ENCODE results near the gene MCTP1.

Gene MCTP1

DNA sequence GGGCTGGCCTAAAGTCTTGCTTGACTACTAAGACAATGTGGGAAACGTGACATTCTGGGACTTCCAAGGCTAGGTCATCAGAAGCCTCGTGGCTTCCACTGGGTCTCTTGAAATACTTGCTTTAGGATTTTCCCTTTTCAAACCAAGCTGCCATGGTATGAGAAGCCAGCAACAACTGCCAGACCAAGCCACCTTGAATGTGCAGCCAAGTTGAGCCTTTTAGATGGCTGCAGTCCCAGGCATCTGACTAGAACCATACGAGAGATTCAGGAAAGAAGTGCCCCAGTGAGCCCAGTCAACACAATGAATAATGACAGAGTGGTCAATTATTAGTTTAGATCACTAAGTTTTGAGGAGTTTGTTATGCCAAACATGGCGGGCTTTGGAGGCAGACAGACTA, 523.1 kb downstream of the MCTP1 start:
- DNase-seq (ENCODE audit: low read depth in 2 of 2): no peak

GRCh38 chr5:94761055-94761454, 523.8 kb downstream of the MCTP1 start:
- no peak for DNase-seq (ENCODE audit: low read depth in 2 of 2)

DNA sequence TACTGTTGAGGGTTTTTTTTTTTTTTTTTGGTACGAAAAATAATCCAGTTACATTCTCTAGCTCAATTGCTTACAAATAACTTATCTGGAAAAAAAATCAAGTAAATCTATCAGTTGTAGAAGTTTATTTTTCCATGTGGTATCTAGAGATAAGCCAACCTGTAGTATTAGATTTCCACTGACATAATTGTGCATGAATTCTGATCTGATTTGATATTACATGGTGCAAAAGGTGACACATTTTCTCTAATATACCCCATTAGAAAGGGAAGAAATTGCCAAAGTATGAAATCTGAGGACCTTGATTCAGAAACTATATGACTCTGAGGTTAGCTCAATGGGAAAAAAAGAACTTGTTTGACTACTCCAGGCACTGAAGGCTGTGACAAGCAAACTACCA, 524.9 kb downstream of the MCTP1 start:
- no peak for DNase-seq (ENCODE audit: low read depth in 2 of 2)

DNA sequence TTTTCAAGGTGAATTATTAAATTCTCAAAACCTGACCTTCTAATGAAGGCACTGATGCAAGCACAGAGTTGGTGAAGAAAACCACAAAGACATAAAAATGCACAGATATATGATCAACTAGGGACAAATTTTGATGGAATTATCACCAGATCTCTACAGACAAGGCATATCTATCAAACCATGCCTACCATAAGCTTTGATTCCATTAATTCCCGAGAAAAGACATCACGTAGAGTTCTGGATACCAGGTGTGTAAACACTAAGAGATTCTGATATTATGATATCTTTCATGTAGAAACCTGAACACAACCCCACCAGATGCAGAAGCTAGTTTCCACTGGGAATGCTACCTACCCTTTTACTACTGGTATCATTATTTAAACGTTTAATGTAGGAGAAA, 525.9 kb downstream of the MCTP1 start:
- no peak for DNase-seq (ENCODE audit: low read depth in 2 of 2)

- no peak for DNase-seq (ENCODE audit: low read depth in 2 of 2)
Measured at GRCh38 chr5:94754824-94755223, 530.1 kb downstream of the MCTP1 start.

DNA sequence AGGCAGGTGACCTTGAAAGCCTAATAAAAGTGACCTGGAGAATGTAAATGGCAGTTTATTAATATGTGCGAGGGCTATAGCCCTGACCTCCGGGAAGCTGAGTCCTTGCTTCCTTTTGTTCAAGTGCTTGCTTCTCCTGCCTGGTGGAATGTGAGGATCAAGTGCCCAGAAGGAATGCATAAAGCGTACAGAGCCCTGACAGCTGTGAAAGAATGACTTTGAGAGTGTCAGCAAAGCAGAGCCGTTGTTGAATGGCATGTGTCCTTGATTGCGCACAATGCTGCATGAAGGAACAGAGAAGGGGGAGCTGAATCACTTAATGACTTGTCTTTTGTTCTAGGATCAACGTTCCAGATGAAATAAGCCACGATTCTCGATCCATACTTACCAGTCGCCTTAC, 533.4 kb downstream of the MCTP1 start:
- DNase-seq (ENCODE audit: low read depth in 2 of 2): no peak

- DNase-seq (ENCODE audit: low read depth in 2 of 2): no peak
Measured at GRCh38 chr5:94750681-94751080, 534.2 kb downstream of the MCTP1 start.

DNA sequence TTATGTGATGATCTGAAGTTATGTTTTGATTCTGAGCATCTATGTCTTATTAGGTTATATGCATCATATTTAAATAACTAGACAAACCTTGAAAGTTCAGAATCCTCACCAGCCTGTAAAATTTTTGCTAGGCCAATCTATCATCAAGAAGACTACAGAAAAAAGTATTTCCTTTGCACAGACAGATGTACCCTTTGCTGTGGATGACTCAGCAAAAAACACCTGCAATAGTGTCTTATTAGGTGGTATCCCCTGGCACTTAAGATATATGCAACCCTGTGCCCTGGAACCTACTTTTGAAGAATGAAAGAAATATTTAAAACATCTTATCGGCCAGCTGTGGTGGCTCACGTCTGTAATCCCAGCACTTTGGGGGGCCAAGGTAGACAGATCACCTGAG, 535.9 kb downstream of the MCTP1 start:
- no peak for DNase-seq (ENCODE audit: low read depth in 2 of 2)

DNA sequence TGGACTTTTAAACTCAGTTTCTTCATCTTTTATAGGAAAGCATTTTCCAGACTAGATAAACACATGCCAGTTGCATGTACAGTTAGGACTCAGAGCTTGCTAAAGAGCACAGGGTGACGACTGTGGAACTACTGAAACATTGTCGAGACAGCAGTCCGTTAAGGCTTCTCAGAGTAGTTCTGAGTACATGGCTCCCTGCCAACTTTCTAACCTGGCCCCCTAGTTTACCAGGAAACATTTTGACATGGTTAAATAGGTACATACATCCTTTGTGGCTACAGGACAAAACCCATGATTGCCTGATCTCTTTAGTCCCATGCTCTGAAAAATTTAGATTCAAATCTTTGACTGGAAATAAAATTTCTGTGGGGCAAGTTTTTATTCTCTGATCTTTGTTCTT, 536.7 kb downstream of the MCTP1 start:
- DNase-seq (ENCODE audit: low read depth in 2 of 2): no peak

- no peak for DNase-seq (ENCODE audit: low read depth in 2 of 2)
Measured at GRCh38 chr5:94747371-94747770, 537.5 kb downstream of the MCTP1 start.

- DNase-seq (ENCODE audit: low read depth in 2 of 2): no peak
Measured at GRCh38 chr5:94746731-94747124, 538.2 kb downstream of the MCTP1 start.

- DNase-seq (ENCODE audit: low read depth in 2 of 2): no peak
Measured at GRCh38 chr5:94745786-94746730, 538.8 kb downstream of the MCTP1 start.

DNA sequence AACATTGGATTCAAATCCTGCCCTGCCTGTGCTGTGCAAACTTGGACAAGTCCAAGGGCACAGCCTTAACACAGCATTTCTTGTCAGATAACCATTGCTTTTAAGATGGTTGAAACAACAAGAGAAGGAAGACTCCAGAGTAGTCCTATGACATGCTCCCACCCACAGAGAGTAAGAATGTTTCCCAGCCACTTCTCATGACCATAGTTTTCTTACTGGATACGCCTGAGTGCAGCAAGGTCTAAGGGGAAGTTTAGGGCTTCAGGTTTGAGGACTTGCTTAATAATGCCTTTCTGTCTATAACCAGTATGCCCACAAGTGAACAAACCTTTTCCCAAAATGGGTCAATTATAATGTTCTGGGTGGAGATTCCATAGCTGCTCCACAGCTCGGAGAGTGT, 540.0 kb downstream of the MCTP1 start:
- DNase-seq (ENCODE audit: low read depth in 2 of 2): no peak

GRCh38 chr5:94742852-94743251, 542.0 kb downstream of the MCTP1 start:
- DNase-seq (ENCODE audit: low read depth in 2 of 2): no peak

GRCh38 chr5:94740286-94740685, 544.6 kb downstream of the MCTP1 start:
- DNase-seq (ENCODE audit: low read depth in 2 of 2): no peak

GRCh38 chr5:94736498-94736897, 548.4 kb downstream of the MCTP1 start:
- DNase-seq (ENCODE audit: low read depth in 2 of 2): no peak

DNA sequence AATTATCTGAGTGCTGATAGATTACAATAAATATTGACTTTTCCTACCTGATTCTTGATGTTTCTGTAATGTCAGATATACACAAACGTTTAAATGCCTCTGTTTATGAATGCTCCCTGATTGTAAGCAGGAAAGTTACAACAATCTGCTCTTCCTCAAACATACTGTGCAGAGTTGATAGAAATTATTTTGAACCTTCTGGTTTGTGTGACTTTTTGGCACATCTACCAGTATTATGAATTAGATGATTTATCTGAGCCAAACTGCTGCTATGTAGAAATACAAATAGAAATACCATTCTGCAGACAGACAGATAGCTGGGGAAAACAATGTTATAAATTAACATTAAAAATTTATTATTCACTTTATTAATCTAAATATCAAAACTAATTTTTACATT, 553.4 kb downstream of the MCTP1 start:
- DNase-seq (ENCODE audit: low read depth in 2 of 2): no peak

DNA sequence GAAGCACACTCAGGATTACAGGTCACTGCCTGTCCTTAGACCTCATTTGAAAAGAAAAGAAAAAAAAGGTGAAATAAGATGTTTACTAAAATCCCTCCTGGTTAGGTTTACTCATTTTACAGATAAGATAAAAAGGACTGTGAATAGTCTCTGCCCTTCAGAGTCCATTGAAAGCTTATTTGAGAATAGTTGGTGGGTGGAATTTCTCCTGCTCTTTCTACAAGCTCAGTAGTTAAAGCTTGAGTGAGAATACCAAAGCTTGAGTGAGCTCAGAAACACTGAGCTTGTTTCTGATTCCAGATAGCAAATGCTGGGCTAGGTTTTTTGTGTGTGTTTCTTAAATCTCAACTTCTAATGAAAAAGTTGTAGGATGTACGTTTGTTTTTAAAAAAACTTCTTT, 559.8 kb downstream of the MCTP1 start:
- DNase-seq (ENCODE audit: low read depth in 2 of 2): no peak

DNA sequence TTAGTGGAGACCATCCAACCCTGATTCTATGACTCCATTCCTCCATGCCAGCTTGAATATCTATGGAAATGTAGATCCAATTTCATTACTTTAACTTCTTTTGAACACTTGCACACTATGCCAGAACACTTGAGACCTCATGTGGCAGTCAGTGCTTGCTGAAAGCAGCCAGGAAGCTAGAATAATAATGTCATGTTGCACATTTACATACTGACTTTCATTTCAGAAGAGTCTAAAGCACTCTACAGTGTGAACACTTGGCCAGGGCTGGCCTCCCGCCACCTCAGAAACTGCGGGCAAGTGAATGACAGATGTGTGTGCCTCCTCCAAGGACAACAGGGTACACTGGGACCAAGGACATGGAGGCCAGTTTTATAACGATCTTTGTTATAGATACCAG, 569.1 kb downstream of the MCTP1 start:
- DNase-seq (ENCODE audit: low read depth in 2 of 2): no peak

DNA sequence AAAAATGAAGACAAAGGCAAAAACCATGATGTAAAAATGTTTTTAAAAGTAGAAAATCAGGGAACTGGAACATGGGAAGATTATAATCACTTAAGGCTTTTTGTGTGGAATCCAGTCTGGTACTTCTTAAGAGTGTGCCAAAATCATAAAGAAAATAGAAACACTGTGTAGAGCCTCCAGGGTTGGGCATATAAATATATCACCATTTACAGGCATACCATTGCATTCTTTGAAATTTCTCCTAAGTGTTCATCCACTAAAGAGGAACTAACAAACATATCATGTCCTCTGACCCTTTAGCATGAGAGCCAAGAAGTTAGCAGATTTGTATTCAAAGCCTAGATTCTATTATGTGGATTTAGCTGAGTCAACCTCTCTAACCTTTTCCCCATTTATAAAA, 573.1 kb downstream of the MCTP1 start:
- no peak for DNase-seq (ENCODE audit: low read depth in 2 of 2)

DNA sequence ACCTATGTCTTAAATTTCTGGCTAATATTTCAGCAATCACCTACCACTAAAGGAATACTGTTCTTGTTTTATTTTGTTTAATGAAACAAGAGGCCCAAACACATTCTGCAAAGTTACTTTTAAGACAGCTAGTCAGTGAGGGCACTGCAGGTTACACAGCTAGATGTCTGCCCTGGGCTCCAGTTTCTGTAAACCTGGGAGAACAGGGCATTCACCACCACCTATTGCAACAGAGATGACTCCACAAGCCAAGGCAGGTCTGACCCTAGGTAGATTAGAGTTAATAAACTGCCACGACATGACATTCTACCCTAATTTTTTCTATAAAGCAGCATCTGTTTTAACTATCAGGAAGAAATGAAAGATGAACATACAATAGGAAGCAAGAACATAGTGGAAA, 575.6 kb downstream of the MCTP1 start:
- no peak for DNase-seq (ENCODE audit: low read depth in 2 of 2)

- no peak for DNase-seq (ENCODE audit: low read depth in 2 of 2)
Measured at GRCh38 chr5:94707359-94707758, 577.5 kb downstream of the MCTP1 start.

DNA sequence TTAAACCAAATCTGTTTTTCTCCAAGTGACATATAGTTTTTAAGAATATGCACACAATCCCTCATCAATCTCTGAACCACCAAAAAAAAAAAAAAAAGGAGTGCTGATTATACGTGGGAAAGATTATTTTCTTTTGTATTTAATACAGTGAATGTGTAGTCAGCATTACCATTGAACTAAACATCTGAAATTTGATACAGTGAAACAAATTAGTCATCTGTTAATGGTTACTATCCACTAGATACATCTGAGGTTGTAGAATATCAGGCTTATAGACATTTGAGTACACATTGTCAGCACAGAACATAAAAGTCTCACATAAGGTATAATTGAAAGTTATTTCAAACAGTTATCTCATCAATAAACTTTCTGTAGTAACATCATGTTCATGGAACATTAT, 579.5 kb downstream of the MCTP1 start:
- no peak for DNase-seq (ENCODE audit: low read depth in 2 of 2)

GRCh38 chr5:94702729-94703128, 582.2 kb downstream of the MCTP1 start:
- DNase-seq (ENCODE audit: low read depth in 2 of 2): no peak

Data from fibroblast of skin of left biceps (primary cell).